IMR-90 (cell line): ENCODE results near the gene PLP1. TPM values are rescaled to one million over a fixed set of nuclear protein-coding genes. Genes with fewer than 3 reads are reported as not detected.

Experiments
- ATAC-seq: fragments of 200-7000 bp; cut with Tn5 transposase; 2 replicates; pipeline ENCODE4 v1.9.1; 2020; ENCODE audit warnings: low read depth, mild to moderate bottlenecking, moderate library complexity
- BruUV-seq: library from RNA; stranded (reverse); fragments of 400-500 nt; replicated peaks from 2 replicates; lab custom pipeline; 2021; lab: Mats Ljungman, UMichigan
- CTCF ChIA-PET: fragments of 300-600 bp; formaldehyde crosslinking; extraction: SDS; loops from one replicate; lab custom pipeline; 2021; ENCODE audit warnings: antibody characterized with exemption; lab: Yijun Ruan, JAX
- POLR2A ChIA-PET: fragments of 300-600 bp; sonication (Branson Sonifier 250); formaldehyde crosslinking; loops from one replicate; lab custom pipeline; 2022; ENCODE audit warnings: antibody characterized with exemption; ENCODE audit not compliant: unreplicated experiment; lab: Charles Lee
- DNase-seq: peaks from one replicate; pipeline ENCODE4 v3.0.0; 2013
- H2AFZ ChIP-seq: replicated peaks from 2 replicates; pipeline ENCODE3; 2013; ENCODE audit warnings: low read length, mild to moderate bottlenecking; ENCODE audit not compliant: poor library complexity
- H2AK5ac ChIP-seq: 2 replicates; pipeline ENCODE4 v1.6.1; 2013; ENCODE audit warnings: low read depth, low read length, inconsistent platforms
- H2AK9ac ChIP-seq: replicated peaks from 2 replicates; pipeline ENCODE3; 2013; ENCODE audit warnings: mild to moderate bottlenecking, low read depth, low read length, moderate library complexity; ENCODE audit not compliant: poor library complexity
- H2BK120ac ChIP-seq: 2 replicates; pipeline ENCODE4 v1.6.1; 2013; ENCODE audit warnings: low read depth, low read length, inconsistent platforms
- H2BK15ac ChIP-seq: 3 replicates; pipeline ENCODE4 v1.6.1; 2013; ENCODE audit warnings: low read depth, low read length, inconsistent platforms
- H2BK20ac ChIP-seq: 2 replicates; pipeline ENCODE4 v1.6.1; 2013; ENCODE audit warnings: low read depth, mild to moderate bottlenecking, inconsistent platforms, low read length, moderate library complexity
- H2BK5ac ChIP-seq: 2 replicates; pipeline ENCODE4 v1.6.1; 2013; ENCODE audit warnings: mild to moderate bottlenecking, low read depth, low read length, inconsistent platforms; ENCODE audit not compliant: poor library complexity, severe bottlenecking
- H3K14ac ChIP-seq: replicated peaks from 2 replicates; pipeline ENCODE4 v1.6.1; 2013; ENCODE audit warnings: low read depth, low read length, inconsistent platforms
- H3K18ac ChIP-seq: 2 replicates; pipeline ENCODE4 v1.6.1; 2013; ENCODE audit warnings: low read depth, low read length, control low read depth
- H3K23ac ChIP-seq: 2 replicates; pipeline ENCODE4 v1.6.1; 2013; ENCODE audit warnings: low read depth, low read length, inconsistent platforms
- H3K27ac ChIP-seq: 2 replicates; pipeline ENCODE4 v1.5.1; 2013; ENCODE audit warnings: mild to moderate bottlenecking, control low read depth, low read length; ENCODE audit not compliant: insufficient read depth
- H3K27me3 ChIP-seq: 2 replicates; pipeline ENCODE4 v1.6.1; 2013; ENCODE audit warnings: low read length; ENCODE audit not compliant: control insufficient read depth, insufficient read depth
- H3K36me3 ChIP-seq: 2 replicates; pipeline ENCODE4 v1.6.1; 2013; ENCODE audit warnings: low read length, mixed read lengths; ENCODE audit not compliant: control insufficient read depth, insufficient read depth
- H3K4ac ChIP-seq: 2 replicates; pipeline ENCODE4 v1.6.1; 2013; ENCODE audit warnings: low read depth, low read length, inconsistent platforms
- H3K4me1 ChIP-seq: 2 replicates; pipeline ENCODE4 v1.6.1; 2013; ENCODE audit warnings: low read length, mixed read lengths; ENCODE audit not compliant: control insufficient read depth, insufficient read depth
- H3K4me2 ChIP-seq: 2 replicates; pipeline ENCODE4 v1.6.1; 2013; ENCODE audit warnings: low read depth, mild to moderate bottlenecking, control low read depth, low read length, moderate library complexity
- H3K4me3 ChIP-seq: 2 replicates; pipeline ENCODE4 v1.5.1; 2013; ENCODE audit warnings: low read depth, mild to moderate bottlenecking, control low read depth, low read length, moderate library complexity; ENCODE audit not compliant: insufficient read depth
- H3K56ac ChIP-seq: 2 replicates; pipeline ENCODE4 v1.6.1; 2013; ENCODE audit warnings: low read length, inconsistent platforms; ENCODE audit not compliant: insufficient read depth; ENCODE audit errors: extremely low read depth
- H3K79me1 ChIP-seq, 2 experiments: 2 replicates each; pipeline ENCODE4 v1.6.1; 2013; ENCODE audit warnings: low read length in 2 of 2, inconsistent platforms in 1 of 2, low read depth in 1 of 2
- H3K9ac ChIP-seq: 2 replicates; pipeline ENCODE4 v1.6.1; 2013; ENCODE audit warnings: low read depth, low read length, control low read depth
- H3K9me1 ChIP-seq: 2 replicates; pipeline ENCODE4 v1.6.1; 2013; ENCODE audit warnings: low read length, inconsistent platforms; ENCODE audit not compliant: insufficient read depth
- H3K9me3 ChIP-seq: 2 replicates; pipeline ENCODE4 v1.6.1; 2013; ENCODE audit warnings: low read length; ENCODE audit not compliant: control insufficient read depth, insufficient read depth
- H4K20me1 ChIP-seq: 2 replicates; pipeline ENCODE4 v1.6.1; 2013; ENCODE audit warnings: low read length, inconsistent platforms; ENCODE audit not compliant: insufficient read depth
- H4K5ac ChIP-seq: 2 replicates; pipeline ENCODE4 v1.6.1; 2013; ENCODE audit warnings: mild to moderate bottlenecking, low read depth, low read length, control low read depth
- H4K8ac ChIP-seq, 2 experiments: 2 replicates each; pipeline ENCODE4 v1.6.1; 2013; ENCODE audit warnings: low read depth in 2 of 2, low read length in 2 of 2, control low read depth in 1 of 2, inconsistent platforms in 1 of 2
- H4K91ac ChIP-seq: 2 replicates; pipeline ENCODE4 v1.6.1; 2013; ENCODE audit warnings: low read depth, low read length, inconsistent platforms; ENCODE audit not compliant: insufficient read depth
- CEBPB ChIP-seq: IDR thresholded peaks from 2 replicates; pipeline ENCODE4 v1.6.1; 2012; ENCODE audit warnings: low read depth, low read length, improper control_type of control experiment
- ELK1 ChIP-seq: fragments of 150-350 bp; IDR thresholded peaks from 2 replicates; pipeline ENCODE4 v1.6.1; 2016; ENCODE audit warnings: low read depth, mild to moderate bottlenecking, low read length, moderate library complexity, borderline replicate concordance
- FOS ChIP-seq: fragments of 150-350 bp; IDR thresholded peaks from 2 replicates; pipeline ENCODE4 v1.6.1; 2016; ENCODE audit warnings: low read depth, low read length
- MAFK ChIP-seq: IDR thresholded peaks from 2 replicates; pipeline ENCODE4 v1.6.1; 2012; ENCODE audit warnings: low read depth, low read length, improper control_type of control experiment
- WGBS, 2 experiments: methylation state at CpG; one replicate each; pipeline versions ENCODE4 v1.1.5 to v1.1.7; 2013; ENCODE audit warnings: missing lambda C conversion rate in 2 of 2; ENCODE audit not compliant: insufficient read length in 1 of 2; ENCODE audit errors: extremely low coverage in 2 of 2; 5-methylcytosine and 5-hydroxymethylcytosine counted together
- dilution Hi-C: fragments of 300-500 bp; cut with HindIII; formaldehyde crosslinking; loops from one replicate; pipeline ENCODE4 v1.14.3; 2018; ENCODE audit warnings: low sequenced_read_pairs; ENCODE audit not compliant: unreplicated experiment
- in situ Hi-C: fragments of 300-500 bp; cut with MboI; formaldehyde crosslinking; loops from 3 replicates; pipeline ENCODE4 v1.14.3; 2019; ENCODE audit warnings: low sequenced_read_pairs, inconsistent platforms, mixed read lengths
- intact Hi-C: fragments of 100-400 bp; cut with micrococcal nuclease; formaldehyde crosslinking; loops from 2 replicates; pipeline ENCODE4 v1.10.0; 2022
- polyA plus RNA-seq, 3 experiments: library from polyadenylated mRNA; depleted of rRNA; stranded (reverse); fragments of >200 nt; gene quantifications; 2 replicates each; pipeline ENCODE4 v1.2.3, GENCODE V29; 2012; ENCODE audit warnings: low replicate concordance in 1 of 3
- total RNA-seq: library from RNA; depleted of rRNA; stranded (reverse); fragments of >200 nt; gene quantifications from 2 replicates; pipeline ENCODE4 v1.2.3, GENCODE V29; 2012

Gene PLP1
- total and polyA plus RNA-seq, 2 of the 4 experiments (the other 2 are of a cell fraction): 0.18 to 0.62 TPM

- dilution Hi-C loops (no loop called here), in situ Hi-C loops (no loop called here), intact Hi-C loops (no loop called here)
- Histone ChIP-seq H3K18ac (no peak overlapping the region), H3K4me3 (no peak overlapping the region), H3K56ac (no peak overlapping the region), H2AK5ac (no peak overlapping the region), H3K9me1 (no peaks in the 10 kb centered on the region), H3K79me1 (no peaks in the 10 kb centered on the region), H3K23ac (no peak overlapping the region), H2BK20ac (no peak overlapping the region), H3K4me1 (peaks cover 5% of the 10 kb centered on the region; the same call in 1 of the 2 replicates), H3K9ac (no peak overlapping the region), H2AK9ac (no peak overlapping the region), H3K27me3 (peaks cover 5% of the 10 kb centered on the region), H4K8ac (no peak overlapping the region), H3K4me2 (no peak overlapping the region), H2AFZ (no peak overlapping the region), H2BK5ac (no peak overlapping the region), H4K20me1 (no peaks in the 10 kb centered on the region), H3K4ac (no peak overlapping the region), H3K27ac (no peak overlapping the region), H2BK15ac (no peak overlapping the region), H3K14ac (no peak overlapping the region), H4K91ac (no peak overlapping the region), H3K36me3 (no peaks in the 10 kb centered on the region), H4K5ac (no peak overlapping the region), H3K9me3 (no peaks in the 10 kb centered on the region), H2BK120ac (no peak overlapping the region)
- CTCF ChIA-PET: no interaction called here
- ATAC-seq: no peak
- BruUV-seq: no TSS peak
- no peak for TF ChIP-seq FOS
- TF ChIP-seq ELK1: no peak
- no peak for TF ChIP-seq MAFK
- peak; percentile 81 for TF ChIP-seq CEBPB
- DNase-seq: peak; percentile 8
- no CpG with 5 or more reads among the region's 2 CpGs for WGBS, 2 experiments
- POLR2A ChIA-PET: no interaction called here
These were observed 21.1 kb downstream of the PLP1 start for GRCh38 chrX:103797691-103798090.
